Neural cell (in vitro differentiated cells): Measurements from ENCODE around the gene TMEM196.

Experiments
- EZH2 ChIP-seq: fragments of 200-600, 300-800 bp; shearing (Covaris generic), sonication (generic); IDR thresholded peaks from 2 replicates; pipeline ENCODE4 v1.6.1; 2014; ENCODE audit warnings: antibody characterized with exemption, low read length, borderline replicate concordance, mild to moderate bottlenecking; ENCODE audit not compliant: insufficient read depth, poor library complexity, severe bottlenecking
- MXI1 ChIP-seq: fragments of 450-650 bp; conservative IDR thresholded peaks from 2 replicates; pipeline ENCODE4 v1.6.1; 2014; ENCODE audit warnings: antibody characterized with exemption, mild to moderate bottlenecking; ENCODE audit not compliant: poor library complexity, severe bottlenecking
- POLR2AphosphoS5 ChIP-seq: IDR thresholded peaks from 2 replicates; pipeline ENCODE4 v1.6.1; 2012
- RAD21 ChIP-seq: fragments of 450-650 bp; conservative IDR thresholded peaks from 2 replicates; pipeline ENCODE4 v1.6.1; 2014; ENCODE audit warnings: antibody characterized with exemption, mild to moderate bottlenecking, moderate library complexity
- TAF1 ChIP-seq: IDR thresholded peaks from 2 replicates; pipeline ENCODE4 v1.6.1; 2012; ENCODE audit warnings: low read depth
- TF ChIP-seq, protein P1 (sequence below): fragments of 450-650 bp; IDR thresholded peaks from 2 replicates; pipeline ENCODE4 v1.5.1; 2014; ENCODE audit warnings: antibody characterized with exemption, mild to moderate bottlenecking, moderate library complexity; ENCODE audit not compliant: poor library complexity, severe bottlenecking
- TF ChIP-seq, protein P2 (sequence below): IDR thresholded peaks from 2 replicates; pipeline ENCODE4 v1.6.1; 2012; ENCODE audit warnings: borderline replicate concordance

DNA sequence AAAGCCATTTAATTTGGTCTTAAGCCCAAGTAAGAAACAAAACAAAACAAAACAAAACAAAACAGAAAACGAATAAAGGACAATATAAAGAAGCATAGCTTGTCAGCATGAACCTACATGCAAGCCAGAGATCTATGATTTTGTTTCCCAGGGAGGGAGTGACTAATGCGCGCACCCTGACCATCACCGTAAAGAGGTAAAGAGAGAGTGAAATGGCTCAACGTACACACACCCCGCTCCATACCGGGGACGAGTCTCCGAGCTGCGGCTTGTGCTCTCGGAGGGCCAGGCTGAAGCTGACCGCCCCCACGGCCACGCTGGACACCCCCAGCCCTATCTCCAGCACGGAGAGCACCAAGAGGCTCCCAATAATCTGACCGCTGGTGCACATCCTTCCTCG, 1.1 kb downstream of the TMEM196 start:
- TF ChIP-seq, protein P1, sequence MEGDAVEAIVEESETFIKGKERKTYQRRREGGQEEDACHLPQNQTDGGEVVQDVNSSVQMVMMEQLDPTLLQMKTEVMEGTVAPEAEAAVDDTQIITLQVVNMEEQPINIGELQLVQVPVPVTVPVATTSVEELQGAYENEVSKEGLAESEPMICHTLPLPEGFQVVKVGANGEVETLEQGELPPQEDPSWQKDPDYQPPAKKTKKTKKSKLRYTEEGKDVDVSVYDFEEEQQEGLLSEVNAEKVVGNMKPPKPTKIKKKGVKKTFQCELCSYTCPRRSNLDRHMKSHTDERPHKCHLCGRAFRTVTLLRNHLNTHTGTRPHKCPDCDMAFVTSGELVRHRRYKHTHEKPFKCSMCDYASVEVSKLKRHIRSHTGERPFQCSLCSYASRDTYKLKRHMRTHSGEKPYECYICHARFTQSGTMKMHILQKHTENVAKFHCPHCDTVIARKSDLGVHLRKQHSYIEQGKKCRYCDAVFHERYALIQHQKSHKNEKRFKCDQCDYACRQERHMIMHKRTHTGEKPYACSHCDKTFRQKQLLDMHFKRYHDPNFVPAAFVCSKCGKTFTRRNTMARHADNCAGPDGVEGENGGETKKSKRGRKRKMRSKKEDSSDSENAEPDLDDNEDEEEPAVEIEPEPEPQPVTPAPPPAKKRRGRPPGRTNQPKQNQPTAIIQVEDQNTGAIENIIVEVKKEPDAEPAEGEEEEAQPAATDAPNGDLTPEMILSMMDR = no peak
- TF ChIP-seq POLR2AphosphoS5 (peak; percentile 52), TAF1 (no peak), EZH2 (no peak), MXI1 (no peak), RAD21 (no peak)
- TF ChIP-seq, protein P2, sequence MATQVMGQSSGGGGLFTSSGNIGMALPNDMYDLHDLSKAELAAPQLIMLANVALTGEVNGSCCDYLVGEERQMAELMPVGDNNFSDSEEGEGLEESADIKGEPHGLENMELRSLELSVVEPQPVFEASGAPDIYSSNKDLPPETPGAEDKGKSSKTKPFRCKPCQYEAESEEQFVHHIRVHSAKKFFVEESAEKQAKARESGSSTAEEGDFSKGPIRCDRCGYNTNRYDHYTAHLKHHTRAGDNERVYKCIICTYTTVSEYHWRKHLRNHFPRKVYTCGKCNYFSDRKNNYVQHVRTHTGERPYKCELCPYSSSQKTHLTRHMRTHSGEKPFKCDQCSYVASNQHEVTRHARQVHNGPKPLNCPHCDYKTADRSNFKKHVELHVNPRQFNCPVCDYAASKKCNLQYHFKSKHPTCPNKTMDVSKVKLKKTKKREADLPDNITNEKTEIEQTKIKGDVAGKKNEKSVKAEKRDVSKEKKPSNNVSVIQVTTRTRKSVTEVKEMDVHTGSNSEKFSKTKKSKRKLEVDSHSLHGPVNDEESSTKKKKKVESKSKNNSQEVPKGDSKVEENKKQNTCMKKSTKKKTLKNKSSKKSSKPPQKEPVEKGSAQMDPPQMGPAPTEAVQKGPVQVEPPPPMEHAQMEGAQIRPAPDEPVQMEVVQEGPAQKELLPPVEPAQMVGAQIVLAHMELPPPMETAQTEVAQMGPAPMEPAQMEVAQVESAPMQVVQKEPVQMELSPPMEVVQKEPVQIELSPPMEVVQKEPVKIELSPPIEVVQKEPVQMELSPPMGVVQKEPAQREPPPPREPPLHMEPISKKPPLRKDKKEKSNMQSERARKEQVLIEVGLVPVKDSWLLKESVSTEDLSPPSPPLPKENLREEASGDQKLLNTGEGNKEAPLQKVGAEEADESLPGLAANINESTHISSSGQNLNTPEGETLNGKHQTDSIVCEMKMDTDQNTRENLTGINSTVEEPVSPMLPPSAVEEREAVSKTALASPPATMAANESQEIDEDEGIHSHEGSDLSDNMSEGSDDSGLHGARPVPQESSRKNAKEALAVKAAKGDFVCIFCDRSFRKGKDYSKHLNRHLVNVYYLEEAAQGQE = no peak
